ENCODE measurements around the gene HOXB13.
"Not testable (repeated sequence)": the region's sequence is repeated elsewhere in the genome, so short reads cannot be mapped to it uniquely, and the experiment has no call there.

The HOXB13 gene

DNA sequence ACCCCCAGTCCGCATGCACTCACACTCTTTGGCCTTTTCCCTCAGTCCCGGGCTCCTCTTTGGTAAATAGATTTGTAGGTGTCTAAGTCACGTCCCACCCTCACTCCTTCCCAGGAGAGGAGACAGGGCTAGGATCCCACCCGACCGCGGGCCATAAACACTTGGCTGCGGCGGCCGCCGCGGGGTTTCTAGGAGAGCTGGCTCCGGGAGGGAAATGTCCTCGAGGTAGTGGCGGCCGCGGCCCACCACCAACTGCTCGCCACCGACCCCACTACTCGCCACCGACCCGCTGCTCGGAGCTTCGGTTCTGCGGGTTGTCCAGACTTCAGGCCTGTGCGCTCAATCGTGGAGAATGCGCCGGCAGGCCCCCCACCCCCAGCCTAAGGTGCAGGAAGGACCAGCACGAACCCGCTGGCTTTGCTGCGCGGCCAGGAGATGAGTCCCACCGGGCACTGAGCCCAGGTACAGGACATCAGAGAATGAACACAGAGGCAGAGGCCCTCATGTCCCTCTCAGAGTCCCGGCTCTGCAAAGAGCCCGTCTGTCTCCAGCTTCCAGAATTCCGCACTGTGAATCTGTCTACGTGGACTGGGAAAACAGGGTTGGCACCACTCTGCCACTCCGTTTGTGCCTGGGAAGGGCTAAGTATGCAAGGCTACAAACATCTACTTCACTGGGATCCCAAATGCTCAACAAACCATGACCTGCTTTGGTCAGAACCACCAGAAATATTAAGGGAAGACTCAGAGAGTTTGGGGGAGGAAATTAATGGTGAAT, 3.1 kb downstream of the HOXB13 start:
- no peak for DNase-seq

DNA sequence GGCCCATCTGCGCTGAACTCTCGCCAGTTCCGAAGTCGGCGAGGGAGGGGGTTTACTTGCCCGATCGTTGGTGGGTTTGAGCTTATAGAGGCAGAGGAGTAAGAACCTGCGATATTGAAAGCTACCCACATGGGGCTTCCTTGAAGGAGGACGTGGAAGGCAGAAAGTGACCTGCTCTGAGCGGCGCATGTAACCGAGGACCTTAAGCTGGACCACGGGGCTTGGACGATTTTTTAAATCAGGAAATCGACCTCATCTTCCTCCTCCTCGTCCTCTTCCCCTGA, 3.6 kb downstream of the HOXB13 start:
- no peak for DNase-seq

DNA sequence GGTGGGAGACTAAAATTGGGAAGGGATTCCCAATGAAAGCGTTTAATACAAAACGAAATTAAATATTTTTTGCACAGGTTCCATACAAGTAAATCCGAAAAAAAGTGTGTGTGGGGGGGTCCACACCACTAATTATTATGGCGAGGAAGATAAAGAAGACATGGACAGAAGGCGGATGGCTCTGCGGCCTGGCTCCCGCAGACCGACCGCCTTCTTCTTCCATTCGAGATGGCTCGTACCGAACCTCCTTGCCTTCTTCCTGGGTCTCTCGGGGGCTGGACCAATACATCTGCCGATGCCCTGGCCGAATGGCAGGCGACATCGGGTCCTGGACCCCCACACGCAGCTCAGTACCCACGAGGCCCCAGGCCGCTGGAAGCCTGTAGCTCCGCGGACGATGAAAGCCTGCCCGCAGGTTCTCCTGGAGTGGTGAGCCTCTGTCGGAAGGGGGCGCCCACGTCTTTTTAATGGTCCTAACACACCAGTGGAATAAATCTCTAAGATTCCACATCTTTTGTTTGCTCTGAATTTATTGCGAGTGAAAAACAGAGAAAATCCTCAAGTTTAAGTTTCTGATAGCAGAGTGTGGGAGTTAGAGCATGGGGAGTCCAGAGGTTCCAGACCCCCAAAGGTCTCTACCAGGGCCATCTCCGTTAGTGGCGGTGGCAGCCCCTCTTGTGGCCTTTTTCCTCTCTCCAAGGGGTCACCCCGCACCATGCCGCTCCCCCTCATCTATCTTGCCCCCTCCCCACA, 4.1 kb downstream of the HOXB13 start:
- DNase-seq = peak; percentile 73

GRCh38 chr17:48723423-48724250, 4.9 kb downstream of the HOXB13 start:
- DNase-seq = no peak

DNA sequence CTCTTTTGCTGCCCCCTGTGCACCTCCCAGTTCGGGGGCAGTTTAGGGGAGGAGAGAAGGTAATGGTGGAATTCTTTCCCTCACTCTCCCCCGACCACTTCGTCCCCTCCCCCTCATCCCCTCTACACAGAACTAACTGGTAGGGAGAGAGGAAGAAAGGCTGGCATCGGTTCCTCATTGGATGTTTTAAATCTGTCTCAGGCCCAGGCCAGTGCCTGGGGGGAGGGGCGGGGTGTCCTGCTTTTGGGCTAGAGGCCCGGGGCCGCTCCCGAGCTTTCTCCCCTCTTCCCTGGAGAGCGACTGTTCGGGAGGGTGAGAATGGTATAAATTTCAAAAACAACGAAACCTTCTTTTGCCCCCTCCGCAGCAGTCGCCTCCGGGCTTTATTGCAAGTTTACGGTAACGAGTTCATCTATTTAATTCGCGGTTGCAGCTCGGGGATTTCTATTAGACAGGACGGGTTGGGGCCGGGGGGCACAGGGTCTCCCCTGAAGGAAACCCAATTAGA, 5.6 kb downstream of the HOXB13 start, which contains the start of gene PRAC2:
Gene PRAC2 (plus strand): TSS at position 271 of the 508 bp plus-strand sequence. CDS start 1,226 bp downstream, outside the sequence.
- DNase-seq = no peak

- no peak for DNase-seq
These were observed 6.2 kb downstream of the HOXB13 start, which contains the start of gene PRAC1 for GRCh38 chr17:48722201-48722907. Gene PRAC1 (minus strand): TSS chr17:48722518. CDS start chr17:48722392, 126 bp downstream.

DNA sequence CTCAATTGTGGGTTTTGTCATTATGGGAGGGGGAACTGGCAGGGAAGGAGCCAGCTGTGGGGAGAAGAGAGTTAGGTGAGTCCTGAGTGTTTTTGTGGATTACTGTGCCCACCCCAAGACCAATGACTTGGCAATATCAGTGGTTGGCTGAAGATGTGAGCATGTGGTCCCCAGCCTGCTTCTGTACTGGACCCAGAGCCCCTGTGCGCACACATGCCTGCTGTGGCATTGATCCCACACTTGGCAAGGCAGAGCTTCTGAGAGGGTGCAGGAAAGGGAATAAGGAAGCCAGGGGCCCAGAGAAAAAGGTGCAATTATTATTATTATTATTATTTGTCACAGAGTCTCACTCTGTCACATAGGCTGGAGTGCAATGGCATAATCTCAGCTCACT, 7.5 kb downstream of the HOXB13 start:
- DNase-seq = no peak

DNA sequence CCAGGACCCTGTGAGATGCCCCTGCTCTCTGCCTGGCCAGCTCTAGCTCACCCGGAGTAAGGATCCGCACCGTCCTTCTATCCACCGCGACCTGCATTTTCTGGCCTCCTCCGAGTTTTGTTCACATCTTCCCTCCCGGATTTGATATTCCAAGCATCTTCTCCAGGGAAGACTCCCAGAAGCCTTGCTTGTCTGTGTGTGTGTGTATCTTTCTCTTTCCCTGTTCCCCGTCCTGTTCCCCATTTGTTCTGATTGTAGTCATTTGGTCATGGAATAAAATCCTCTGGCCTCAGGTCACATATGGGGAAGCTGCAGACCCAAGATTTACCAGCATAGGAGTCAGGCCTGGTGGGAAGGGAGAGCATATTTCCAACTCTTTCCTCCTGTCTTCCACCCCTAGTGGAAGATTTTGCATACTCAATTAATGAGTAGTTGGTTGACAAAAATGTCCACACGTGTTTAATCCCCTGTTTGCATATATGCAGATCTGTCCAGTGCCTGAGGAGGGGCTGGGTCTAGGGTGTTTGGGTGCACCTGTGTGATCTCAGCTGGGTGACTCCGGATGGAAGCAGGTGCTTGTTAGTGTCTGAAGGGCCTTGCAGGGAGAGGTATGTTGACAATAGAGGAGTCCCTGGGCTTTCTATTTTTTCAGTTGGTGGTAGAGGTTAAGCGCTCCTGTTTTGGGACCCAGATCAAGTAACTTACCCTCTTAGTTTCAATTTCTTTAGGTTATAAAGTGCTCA, 8.1 kb downstream of the HOXB13 start:
- DNase-seq = no peak

DNA sequence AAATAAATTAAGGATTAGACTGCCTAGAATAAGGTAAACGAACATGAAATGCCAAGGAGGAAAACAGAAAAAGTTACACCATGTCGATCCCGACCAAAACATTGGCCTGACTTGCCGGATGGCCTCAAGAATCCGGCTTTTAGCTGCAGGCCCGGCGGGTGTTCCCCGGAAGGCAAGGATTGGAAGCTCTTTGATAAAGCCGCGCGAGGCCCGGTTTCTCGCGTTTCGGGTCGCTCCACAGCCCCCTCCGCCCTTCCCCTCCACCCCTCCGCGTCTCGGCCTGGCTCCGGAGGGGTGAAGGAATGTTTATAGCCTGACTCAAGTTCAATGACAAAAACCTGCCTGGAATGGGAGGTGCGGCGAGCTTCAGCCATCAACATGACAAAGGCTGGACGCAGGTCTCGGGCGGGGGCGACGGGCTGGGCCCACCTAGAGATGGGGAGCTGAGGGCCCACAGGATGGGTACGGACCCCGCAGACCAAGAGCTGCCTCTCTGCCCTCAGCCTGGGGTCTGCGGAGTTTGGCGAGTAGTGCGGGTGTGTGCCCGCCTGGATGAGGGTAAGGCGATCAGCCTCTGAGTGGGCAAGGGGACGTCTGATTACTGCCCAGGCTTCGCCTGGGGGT, 8.8 kb downstream of the HOXB13 start:
- DNase-seq = no peak

GRCh38 chr17:48718761-48719641, 9.5 kb downstream of the HOXB13 start:
- no peak for DNase-seq

GRCh38 chr17:48718227-48718760, 10.3 kb downstream of the HOXB13 start:
- no peak for DNase-seq

DNA sequence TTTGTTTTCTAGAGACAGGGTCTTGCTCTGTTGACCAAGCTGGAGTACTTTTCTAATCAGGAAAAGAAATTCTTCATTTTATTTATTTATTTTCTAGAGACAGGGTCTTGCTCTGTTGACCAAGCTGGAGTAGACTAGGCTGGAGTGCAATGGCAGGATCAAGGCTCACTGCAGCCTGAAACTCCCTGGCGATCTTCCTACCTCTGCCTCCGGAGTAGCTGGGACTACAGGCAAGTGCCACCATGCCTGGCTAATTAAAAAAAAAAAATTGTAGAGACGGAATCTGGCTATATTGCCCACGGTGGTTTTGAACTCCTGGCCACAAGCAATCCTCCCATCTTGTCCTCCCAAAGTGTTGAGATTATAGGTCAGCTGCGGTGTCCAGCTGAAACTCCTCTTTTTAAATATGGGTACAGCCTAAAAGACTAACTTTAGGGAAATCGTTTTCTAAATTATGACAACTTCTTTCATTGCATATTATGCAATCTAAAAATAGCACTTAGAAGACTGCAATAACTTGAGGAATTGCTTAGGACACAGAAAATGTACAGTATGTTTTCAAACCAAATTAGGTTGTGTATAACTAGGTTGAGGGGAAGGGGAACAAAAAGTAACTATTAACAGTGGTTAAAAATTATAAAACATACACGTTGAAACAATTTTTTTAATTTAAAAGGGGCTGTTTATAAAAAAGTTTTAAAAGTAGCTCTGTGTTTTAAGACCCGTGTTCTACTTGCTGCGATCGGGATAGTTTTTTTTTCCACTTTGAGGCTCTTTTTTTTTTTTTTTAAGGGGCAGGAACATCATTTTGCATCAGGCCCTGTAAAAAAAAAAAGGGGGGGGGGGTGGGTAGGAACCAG, 11.0 kb downstream of the HOXB13 start:
- no peak for DNase-seq

DNA sequence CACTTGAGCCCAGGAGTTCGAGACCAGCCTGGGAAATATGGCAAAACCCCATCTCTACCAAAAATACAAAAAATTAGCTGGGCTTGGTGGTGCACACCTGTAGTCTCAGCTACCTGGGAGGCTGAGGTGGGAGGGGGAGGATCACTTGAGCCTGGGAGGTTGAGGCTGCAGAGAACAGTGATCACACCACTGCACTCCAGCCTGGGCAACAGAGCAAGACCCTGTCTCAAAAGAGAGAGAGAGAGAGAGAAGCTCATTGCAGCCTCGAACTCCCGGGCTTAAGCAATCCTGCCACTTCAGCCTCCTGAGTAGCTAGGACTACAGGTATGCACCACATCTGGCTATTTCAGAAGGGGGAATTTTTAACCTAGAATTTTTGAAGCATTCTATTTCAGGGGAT, 12.0 kb downstream of the HOXB13 start:
- not testable (repeated sequence) for DNase-seq

DNA sequence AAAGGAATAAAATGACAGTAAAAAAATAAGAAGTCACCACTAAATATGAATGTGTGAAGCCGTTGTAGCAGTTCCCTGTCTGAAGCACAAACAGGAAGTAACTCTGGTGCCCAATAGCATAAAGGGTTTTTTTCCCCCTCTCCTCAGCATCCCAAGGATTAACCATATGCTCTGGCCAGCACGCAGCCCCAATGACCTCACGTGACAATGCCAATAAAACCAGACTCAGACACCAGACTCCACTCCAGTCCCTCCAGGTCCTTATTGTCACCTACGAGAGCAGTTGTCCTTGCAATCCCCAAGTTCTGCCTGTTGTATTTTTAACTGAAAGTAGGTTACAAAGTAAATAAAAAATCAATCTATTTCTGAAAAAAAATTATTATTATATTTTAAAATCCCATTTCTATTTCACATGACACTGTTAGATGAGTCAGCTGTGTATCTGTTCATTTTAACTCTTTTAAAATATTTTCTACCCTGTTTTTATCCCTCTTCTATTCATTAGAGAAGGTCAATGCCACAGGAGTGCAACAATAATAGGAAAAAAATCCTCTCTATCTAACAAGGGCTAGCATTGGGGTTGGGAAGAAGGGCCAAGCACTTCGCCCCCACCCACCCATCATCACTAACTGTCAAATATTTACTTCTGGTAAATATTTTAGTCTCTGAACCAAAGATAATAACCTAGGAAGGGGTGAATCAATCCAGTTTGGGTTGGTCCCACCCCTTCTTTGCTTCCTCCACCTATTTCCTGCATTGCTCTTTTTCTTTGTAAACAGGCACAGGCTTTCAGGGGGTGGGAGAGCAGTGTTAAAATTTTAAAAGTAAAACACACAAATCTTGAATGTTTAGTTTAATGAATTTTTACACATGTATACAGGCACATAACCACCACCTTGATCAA, 12.8 kb downstream of the HOXB13 start:
- no peak for DNase-seq

GRCh38 chr17:48711128-48711527, 17.4 kb downstream of the HOXB13 start:
- DNase-seq = no peak

GRCh38 chr17:48704361-48705248, 23.9 kb downstream of the HOXB13 start:
- no peak for DNase-seq
